GM19397 (cell line): ENCODE results near the gene NCK1.
"Not testable (repeated sequence)": the region's sequence is repeated elsewhere in the genome, so short reads cannot be mapped to it uniquely, and the experiment has no call there.

Source experiments
- ATAC-seq: cut with Tn5 transposase; IDR thresholded peaks from one replicate; pipeline ENCODE4 v1.9.1; 2021; ENCODE audit warnings: mild to moderate bottlenecking, moderate library complexity; ENCODE audit not compliant: unreplicated experiment

The NCK1 gene

GRCh38 chr3:136862617-136863322 lies 762 bp downstream of the NCK1 start:
- peak; percentile 17 for ATAC-seq

- no peak for ATAC-seq
Observed at GRCh38 chr3:136869282-136869681, 7.3 kb downstream of the NCK1 start.

- not testable (repeated sequence) for ATAC-seq
Observed at GRCh38 chr3:136872258-136872657, 10.2 kb downstream of the NCK1 start.

GRCh38 chr3:136879510-136879909 lies 17.5 kb downstream of the NCK1 start:
- not testable (repeated sequence) for ATAC-seq

- ATAC-seq, result no peak
Observed at GRCh38 chr3:136882571-136882970, 20.6 kb downstream of the NCK1 start.

GRCh38 chr3:136883967-136884720 lies 22.1 kb downstream of the NCK1 start:
- ATAC-seq, result no peak

GRCh38 chr3:136885357-136886213 lies 23.6 kb downstream of the NCK1 start:
- peak; percentile 49 for ATAC-seq

GRCh38 chr3:136889947-136890346 lies 27.9 kb downstream of the NCK1 start:
- no peak for ATAC-seq

- no peak for ATAC-seq
Observed at GRCh38 chr3:136891934-136892855, 30.2 kb downstream of the NCK1 start.

GRCh38 chr3:136893848-136894443 lies 31.9 kb downstream of the NCK1 start:
- no peak for ATAC-seq

- not testable (repeated sequence) for ATAC-seq
Observed at GRCh38 chr3:136897171-136897570, 35.2 kb downstream of the NCK1 start.

GRCh38 chr3:136898549-136898948 lies 36.5 kb downstream of the NCK1 start:
- ATAC-seq, result no peak

GRCh38 chr3:136898954-136899353 lies 36.9 kb downstream of the NCK1 start:
- ATAC-seq, result no peak

GRCh38 chr3:136899622-136900158 lies 37.7 kb downstream of the NCK1 start:
- no peak for ATAC-seq

- ATAC-seq, result not testable (repeated sequence)
Observed at GRCh38 chr3:136900694-136901093, 38.7 kb downstream of the NCK1 start.

- no peak for ATAC-seq
Observed at GRCh38 chr3:136901391-136901790, 39.4 kb downstream of the NCK1 start.

GRCh38 chr3:136902530-136902929 lies 40.5 kb downstream of the NCK1 start:
- ATAC-seq, result not testable (repeated sequence)

GRCh38 chr3:136903899-136904298 lies 41.9 kb downstream of the NCK1 start:
- ATAC-seq, result no peak

GRCh38 chr3:136904746-136905145 lies 42.7 kb downstream of the NCK1 start:
- no peak for ATAC-seq

GRCh38 chr3:136905549-136905948 lies 43.5 kb downstream of the NCK1 start:
- ATAC-seq, result no peak
